ENCODE data around the gene COL15A1.

COL15A1 gene

DNA sequence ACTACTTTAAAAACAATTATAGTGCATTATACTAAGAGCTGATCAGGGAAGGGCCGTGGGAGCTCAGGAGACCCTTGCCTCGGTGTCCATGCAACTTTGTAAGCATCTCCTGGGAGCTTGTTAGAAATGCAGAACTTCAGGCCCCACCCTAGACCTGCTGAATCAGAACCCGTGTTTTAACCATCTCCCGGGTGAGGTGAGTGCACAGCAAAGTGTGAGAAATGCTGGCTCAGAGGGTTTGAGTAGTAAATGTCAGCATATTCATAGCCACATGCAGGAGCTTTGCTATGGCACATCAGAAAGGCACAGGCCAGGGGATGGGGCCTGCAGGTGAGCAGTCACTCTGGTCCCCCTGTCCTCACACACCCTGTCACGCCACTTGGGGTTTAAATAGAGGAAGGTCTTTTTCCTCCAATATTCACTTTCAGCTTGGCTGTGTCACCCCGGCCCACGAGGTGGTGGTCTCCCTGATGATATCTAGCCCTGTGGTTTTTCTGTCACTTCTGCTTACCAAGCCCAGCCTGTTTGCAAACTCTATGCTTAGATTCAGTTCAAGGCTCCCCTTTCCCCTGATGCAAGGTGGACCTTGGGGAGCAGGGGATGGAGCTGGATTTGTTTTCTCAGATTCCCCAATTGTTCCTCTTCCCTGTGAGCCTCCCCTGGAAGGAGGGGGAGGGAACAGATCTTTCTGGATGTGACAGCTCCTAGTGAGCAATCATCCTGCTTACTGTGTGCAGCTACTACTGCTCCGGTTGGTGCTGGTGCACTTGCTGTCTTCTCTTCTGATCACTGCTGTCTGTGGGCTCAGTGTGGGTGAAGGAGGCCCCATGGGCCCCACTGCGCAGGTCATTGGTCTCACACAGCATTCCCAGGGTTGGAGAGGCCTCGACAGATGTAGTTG lies 109.4 kb downstream of the COL15A1 start:
- Histone ChIP-seq H3K27ac (replicated peaks) (no peak overlapping the region; the same call in 1 of the 2 replicates), H3K27me3 (ENCODE audit: insufficient read depth, poor library complexity, severe bottlenecking) (no peaks in the 10 kb centered on the region), H3K4me3 (replicated peaks; ENCODE audit: insufficient read depth, low read length) (no peak overlapping the region)
- peak in 1 of 2 experiments; percentile 69 for DNase-seq (ENCODE audit: low read depth in 1 of 2, low spot score in 1 of 2)
- TF ChIP-seq CTCF (IDR thresholded peaks at IDR 0.05; ENCODE audit: insufficient read depth, low read length) (no peak), SPI1 (IDR thresholded peaks at IDR 0.05; ENCODE audit: borderline replicate concordance, low read depth) (peak; percentile 48; the same call in 1 of the 2 replicates)

DNA sequence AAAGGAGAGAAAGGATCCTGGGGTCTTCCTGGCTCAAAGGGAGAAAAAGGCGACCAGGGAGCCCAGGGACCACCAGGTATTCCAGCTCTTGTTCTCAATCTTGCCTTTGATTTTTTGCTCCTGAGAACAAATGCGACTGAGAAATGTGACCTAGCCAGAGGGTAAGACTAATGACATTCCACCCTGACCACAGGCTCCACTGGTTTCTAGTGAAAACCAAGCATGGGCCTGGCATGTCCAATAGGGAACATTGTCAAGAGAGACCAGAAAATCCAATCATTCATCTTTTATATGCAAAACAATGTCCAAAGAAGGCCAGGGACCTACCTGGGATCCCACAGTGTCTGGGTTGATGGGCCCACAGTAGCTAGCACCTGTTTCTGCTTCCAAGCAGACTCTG lies 110.9 kb downstream of the COL15A1 start:
- no peak overlapping the region for H3K27ac ChIP-seq (replicated peaks)
- no peak overlapping the region for H3K4me3 ChIP-seq (replicated peaks; ENCODE audit: insufficient read depth, low read length)
- TF ChIP-seq SPI1 (IDR thresholded peaks at IDR 0.05; ENCODE audit: borderline replicate concordance, low read depth) (no peak), GABPA (IDR thresholded peaks at IDR 0.05; ENCODE audit: low read depth) (no peak), CTCF (IDR thresholded peaks at IDR 0.05; ENCODE audit: insufficient read depth, low read length) (no peak), POLR2AphosphoS5 (IDR thresholded peaks at IDR 0.05; ENCODE audit: low read depth) (no peak)
- TF ChIP-seq, protein P1, sequence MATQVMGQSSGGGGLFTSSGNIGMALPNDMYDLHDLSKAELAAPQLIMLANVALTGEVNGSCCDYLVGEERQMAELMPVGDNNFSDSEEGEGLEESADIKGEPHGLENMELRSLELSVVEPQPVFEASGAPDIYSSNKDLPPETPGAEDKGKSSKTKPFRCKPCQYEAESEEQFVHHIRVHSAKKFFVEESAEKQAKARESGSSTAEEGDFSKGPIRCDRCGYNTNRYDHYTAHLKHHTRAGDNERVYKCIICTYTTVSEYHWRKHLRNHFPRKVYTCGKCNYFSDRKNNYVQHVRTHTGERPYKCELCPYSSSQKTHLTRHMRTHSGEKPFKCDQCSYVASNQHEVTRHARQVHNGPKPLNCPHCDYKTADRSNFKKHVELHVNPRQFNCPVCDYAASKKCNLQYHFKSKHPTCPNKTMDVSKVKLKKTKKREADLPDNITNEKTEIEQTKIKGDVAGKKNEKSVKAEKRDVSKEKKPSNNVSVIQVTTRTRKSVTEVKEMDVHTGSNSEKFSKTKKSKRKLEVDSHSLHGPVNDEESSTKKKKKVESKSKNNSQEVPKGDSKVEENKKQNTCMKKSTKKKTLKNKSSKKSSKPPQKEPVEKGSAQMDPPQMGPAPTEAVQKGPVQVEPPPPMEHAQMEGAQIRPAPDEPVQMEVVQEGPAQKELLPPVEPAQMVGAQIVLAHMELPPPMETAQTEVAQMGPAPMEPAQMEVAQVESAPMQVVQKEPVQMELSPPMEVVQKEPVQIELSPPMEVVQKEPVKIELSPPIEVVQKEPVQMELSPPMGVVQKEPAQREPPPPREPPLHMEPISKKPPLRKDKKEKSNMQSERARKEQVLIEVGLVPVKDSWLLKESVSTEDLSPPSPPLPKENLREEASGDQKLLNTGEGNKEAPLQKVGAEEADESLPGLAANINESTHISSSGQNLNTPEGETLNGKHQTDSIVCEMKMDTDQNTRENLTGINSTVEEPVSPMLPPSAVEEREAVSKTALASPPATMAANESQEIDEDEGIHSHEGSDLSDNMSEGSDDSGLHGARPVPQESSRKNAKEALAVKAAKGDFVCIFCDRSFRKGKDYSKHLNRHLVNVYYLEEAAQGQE (IDR thresholded peaks at IDR 0.05; ENCODE audit: insufficient replicate concordance, low read depth): no peak
- no peak for DNase-seq (ENCODE audit: low read depth in 1 of 2, low spot score in 1 of 2)
- no peaks in the 10 kb centered on the region for H3K27me3 ChIP-seq (ENCODE audit: insufficient read depth, poor library complexity, severe bottlenecking)

- H3K27ac ChIP-seq (replicated peaks): no peak overlapping the region
- no peak for DNase-seq (ENCODE audit: low read depth in 1 of 2, low spot score in 1 of 2)
- H3K4me3 ChIP-seq (replicated peaks; ENCODE audit: insufficient read depth, low read length): no peak overlapping the region
- no peaks in the 10 kb centered on the region for H3K27me3 ChIP-seq (ENCODE audit: insufficient read depth, poor library complexity, severe bottlenecking)
- TF ChIP-seq GABPA (IDR thresholded peaks at IDR 0.05; ENCODE audit: low read depth) (no peak), SPI1 (IDR thresholded peaks at IDR 0.05; ENCODE audit: borderline replicate concordance, low read depth) (no peak), POLR2AphosphoS5 (IDR thresholded peaks at IDR 0.05; ENCODE audit: low read depth) (no peak), CTCF (IDR thresholded peaks at IDR 0.05; ENCODE audit: insufficient read depth, low read length) (no peak)
- TF ChIP-seq, protein P1 (IDR thresholded peaks at IDR 0.05; ENCODE audit: insufficient replicate concordance, low read depth): no peak
Measured at GRCh38 chr9:99055384-99055783, 111.7 kb downstream of the COL15A1 start.
